KMS-11 (cell line): ENCODE data around the gene THRA.

Source experiments
- H2AFZ ChIP-seq: fragments of 200-600 bp; sonication (generic); 2 replicates; pipeline ENCODE4 v1.6.1; 2016; ENCODE audit warnings: antibody characterized with exemption, mixed run types, low read depth
- H3K27ac ChIP-seq: fragments of 200-600 bp; sonication (generic); 2 replicates; pipeline ENCODE4 v1.6.1; 2016; ENCODE audit warnings: mild to moderate bottlenecking, mixed run types
- H3K27me3 ChIP-seq: fragments of 200-600 bp; sonication (generic); 2 replicates; pipeline ENCODE4 v1.6.1; 2017; ENCODE audit warnings: mild to moderate bottlenecking, low read depth, mixed run types, moderate library complexity; ENCODE audit not compliant: insufficient read depth
- H3K36me3 ChIP-seq: fragments of 200-600 bp; sonication (generic); 2 replicates; pipeline ENCODE4 v1.6.1; 2017; ENCODE audit warnings: mild to moderate bottlenecking, mixed run types; ENCODE audit not compliant: insufficient read depth
- H3K4me1 ChIP-seq: fragments of 200-600 bp; sonication (generic); 2 replicates; pipeline ENCODE4 v1.6.1; 2016; ENCODE audit warnings: mild to moderate bottlenecking, low read depth, mixed run types; ENCODE audit not compliant: poor library complexity, severe bottlenecking
- H3K4me2 ChIP-seq: fragments of 200-600 bp; sonication (generic); 2 replicates; pipeline ENCODE4 v1.7.0; 2016; ENCODE audit warnings: mild to moderate bottlenecking, mixed run types
- H3K4me3 ChIP-seq: fragments of 200-600 bp; sonication (generic); IDR thresholded peaks from 2 replicates; pipeline ENCODE4 v1.6.1; 2017; ENCODE audit warnings: low read depth, low read length, mixed read lengths; ENCODE audit not compliant: insufficient read depth
- H3K79me2 ChIP-seq: fragments of 200-600 bp; sonication (generic); 2 replicates; pipeline ENCODE4 v1.6.1; 2016; ENCODE audit warnings: low read depth, mixed run types; ENCODE audit not compliant: insufficient read depth
- H3K9ac ChIP-seq: fragments of 200-600 bp; sonication (generic); 2 replicates; pipeline ENCODE4 v1.6.1; 2016; ENCODE audit warnings: mild to moderate bottlenecking, mixed run types
- H4K20me1 ChIP-seq: fragments of 200-600 bp; sonication (generic); 2 replicates; pipeline ENCODE4 v1.6.1; 2016; ENCODE audit warnings: mild to moderate bottlenecking, mixed run types; ENCODE audit not compliant: insufficient read depth
- TF ChIP-seq, protein P1 (sequence below): fragments of 200-600 bp; sonication (generic); conservative IDR thresholded peaks from 2 replicates; pipeline ENCODE4 v1.6.1; 2017; ENCODE audit warnings: low read depth, mild to moderate bottlenecking, antibody characterized with exemption, low read length, moderate library complexity, mixed read lengths

Gene THRA

DNA sequence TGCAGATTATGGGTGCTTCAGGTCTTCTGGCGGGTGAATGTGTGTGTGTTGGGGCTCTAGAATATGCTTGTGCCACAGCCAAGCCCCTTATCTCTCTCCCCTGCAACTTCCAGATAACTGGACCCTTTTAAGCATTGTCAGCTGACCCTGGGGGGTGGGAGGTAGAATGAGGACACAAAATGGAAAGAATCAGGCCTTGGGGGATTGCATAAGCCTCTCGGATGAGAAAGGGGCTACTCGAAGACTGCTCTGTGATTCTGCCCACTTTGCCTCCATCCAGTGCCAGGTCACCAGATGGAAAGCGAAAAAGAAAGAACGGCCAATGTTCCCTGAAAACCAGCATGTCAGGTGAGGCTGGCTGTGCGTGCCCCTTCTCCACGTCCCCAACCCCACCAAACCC, 13.8 kb downstream of the THRA start:
- no peaks in the 10 kb centered on the region for H3K36me3 ChIP-seq
- H4K20me1 ChIP-seq = no peaks in the 10 kb centered on the region
- no peak overlapping the region for H3K4me3 ChIP-seq
- peaks cover 25% of the 10 kb centered on the region for H3K4me1 ChIP-seq
- H3K9ac ChIP-seq = no peak overlapping the region
- H2AFZ ChIP-seq = no peak overlapping the region
- H3K79me2 ChIP-seq = no peaks in the 10 kb centered on the region; the same call in 1 of the 2 replicates
- no peak overlapping the region for H3K27ac ChIP-seq
- no peaks in the 10 kb centered on the region for H3K27me3 ChIP-seq
- TF ChIP-seq, protein P1, sequence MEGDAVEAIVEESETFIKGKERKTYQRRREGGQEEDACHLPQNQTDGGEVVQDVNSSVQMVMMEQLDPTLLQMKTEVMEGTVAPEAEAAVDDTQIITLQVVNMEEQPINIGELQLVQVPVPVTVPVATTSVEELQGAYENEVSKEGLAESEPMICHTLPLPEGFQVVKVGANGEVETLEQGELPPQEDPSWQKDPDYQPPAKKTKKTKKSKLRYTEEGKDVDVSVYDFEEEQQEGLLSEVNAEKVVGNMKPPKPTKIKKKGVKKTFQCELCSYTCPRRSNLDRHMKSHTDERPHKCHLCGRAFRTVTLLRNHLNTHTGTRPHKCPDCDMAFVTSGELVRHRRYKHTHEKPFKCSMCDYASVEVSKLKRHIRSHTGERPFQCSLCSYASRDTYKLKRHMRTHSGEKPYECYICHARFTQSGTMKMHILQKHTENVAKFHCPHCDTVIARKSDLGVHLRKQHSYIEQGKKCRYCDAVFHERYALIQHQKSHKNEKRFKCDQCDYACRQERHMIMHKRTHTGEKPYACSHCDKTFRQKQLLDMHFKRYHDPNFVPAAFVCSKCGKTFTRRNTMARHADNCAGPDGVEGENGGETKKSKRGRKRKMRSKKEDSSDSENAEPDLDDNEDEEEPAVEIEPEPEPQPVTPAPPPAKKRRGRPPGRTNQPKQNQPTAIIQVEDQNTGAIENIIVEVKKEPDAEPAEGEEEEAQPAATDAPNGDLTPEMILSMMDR = no peak
- H3K4me2 ChIP-seq = no peak overlapping the region

DNA sequence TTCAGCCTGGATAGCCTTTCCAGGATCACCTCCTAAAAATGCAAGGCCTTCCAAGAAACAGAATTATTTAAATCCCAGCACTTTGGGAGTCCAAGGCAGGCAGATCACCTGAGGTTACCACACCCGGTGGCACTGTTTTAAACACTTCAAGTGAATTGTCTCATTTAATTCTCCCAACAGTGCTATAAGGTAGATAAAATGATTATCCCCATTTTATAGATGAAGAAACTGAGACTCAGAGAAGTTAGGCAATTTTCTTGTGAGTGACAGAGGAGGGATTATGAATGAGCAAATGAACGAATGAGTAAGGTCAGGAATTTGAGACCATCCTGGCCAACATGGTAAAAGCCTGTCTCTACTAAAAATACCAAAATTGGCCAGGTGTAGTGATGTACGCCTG, 16.8 kb downstream of the THRA start:
- H3K9ac ChIP-seq = no peak overlapping the region
- no peaks in the 10 kb centered on the region; the same call in 1 of the 2 replicates for H3K79me2 ChIP-seq
- no peak overlapping the region for H3K4me2 ChIP-seq
- no peaks in the 10 kb centered on the region for H3K27me3 ChIP-seq
- H3K27ac ChIP-seq = no peak overlapping the region
- TF ChIP-seq, protein P1 = no peak
- H4K20me1 ChIP-seq = no peaks in the 10 kb centered on the region
- no peak overlapping the region for H3K4me3 ChIP-seq
- H2AFZ ChIP-seq = no peak overlapping the region
- no peaks in the 10 kb centered on the region for H3K36me3 ChIP-seq
- H3K4me1 ChIP-seq = peaks cover 13% of the 10 kb centered on the region

DNA sequence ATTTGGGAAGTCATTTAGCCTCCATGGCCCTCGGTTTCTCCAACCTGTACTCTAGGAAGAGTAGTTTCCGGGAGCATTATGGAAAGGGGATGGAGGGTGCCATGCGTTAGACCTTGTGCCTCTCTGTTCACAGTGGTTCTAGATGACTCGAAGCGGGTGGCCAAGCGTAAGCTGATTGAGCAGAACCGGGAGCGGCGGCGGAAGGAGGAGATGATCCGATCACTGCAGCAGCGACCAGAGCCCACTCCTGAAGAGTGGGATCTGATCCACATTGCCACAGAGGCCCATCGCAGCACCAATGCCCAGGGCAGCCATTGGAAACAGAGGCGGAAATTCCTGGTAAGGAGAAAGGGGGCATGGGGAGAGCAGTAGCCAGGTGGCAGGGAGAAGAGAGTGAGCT, 21.7 kb downstream of the THRA start:
- H3K27me3 ChIP-seq = no peaks in the 10 kb centered on the region
- no peaks in the 10 kb centered on the region for H3K4me1 ChIP-seq
- H3K4me3 ChIP-seq = no peak overlapping the region
- H3K36me3 ChIP-seq = 0 out of 2 replicates have a peak, but pooled peaks cover 3% of the 10 kb centered on the region
- H4K20me1 ChIP-seq = no peaks in the 10 kb centered on the region
- H3K9ac ChIP-seq = no peak overlapping the region
- TF ChIP-seq, protein P1 = no peak
- no peaks in the 10 kb centered on the region for H3K79me2 ChIP-seq
- H2AFZ ChIP-seq = no peak overlapping the region
- H3K27ac ChIP-seq = no peak overlapping the region
- no peak overlapping the region for H3K4me2 ChIP-seq

DNA sequence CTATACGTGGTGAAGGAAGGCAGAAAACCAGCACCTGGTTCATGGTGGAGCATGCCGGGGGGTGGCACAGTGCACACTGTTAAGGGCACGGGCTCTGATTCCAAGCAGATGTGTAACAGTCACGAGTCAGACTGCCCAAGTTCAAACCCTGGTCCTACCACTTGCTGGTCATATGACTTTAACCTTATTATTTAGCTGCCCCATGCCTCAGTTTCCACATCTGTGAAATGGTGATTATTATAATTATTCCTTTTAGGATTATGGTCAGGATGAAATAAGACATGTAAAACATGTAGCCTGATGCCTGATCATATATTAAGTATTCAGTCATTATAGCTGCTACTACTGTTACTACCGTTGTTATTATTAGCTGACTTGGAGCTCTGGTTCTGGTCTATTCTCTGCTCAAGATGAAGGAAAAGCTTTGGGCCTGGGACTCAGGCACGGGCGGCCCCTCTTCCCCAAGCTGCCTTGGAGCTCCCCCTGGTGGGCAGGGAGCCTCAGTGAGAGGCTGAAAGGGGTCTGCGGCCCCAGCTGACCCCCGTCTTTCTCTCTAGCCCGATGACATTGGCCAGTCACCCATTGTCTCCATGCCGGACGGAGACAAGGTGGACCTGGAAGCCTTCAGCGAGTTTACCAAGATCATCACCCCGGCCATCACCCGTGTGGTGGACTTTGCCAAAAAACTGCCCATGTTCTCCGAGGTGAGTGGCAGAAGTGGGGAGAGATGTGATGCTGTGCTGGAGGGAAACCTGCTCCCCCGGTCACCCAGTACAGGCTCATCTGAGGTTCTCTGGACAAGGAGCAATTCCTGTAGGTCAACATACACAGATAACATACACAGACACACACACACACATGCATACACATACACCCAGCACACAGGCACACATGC, 23.6 kb downstream of the THRA start:
- Histone ChIP-seq H3K79me2 (no peaks in the 10 kb centered on the region), H3K27ac (no peak overlapping the region), H3K27me3 (no peaks in the 10 kb centered on the region), H3K4me1 (no peaks in the 10 kb centered on the region), H2AFZ (no peak overlapping the region), H3K4me3 (no peak overlapping the region), H4K20me1 (no peaks in the 10 kb centered on the region), H3K9ac (no peak overlapping the region), H3K36me3 (0 out of 2 replicates have a peak, but pooled peaks cover 3% of the 10 kb centered on the region), H3K4me2 (no peak overlapping the region)
- TF ChIP-seq, protein P1 = peak; percentile 93
